Measurements from ENCODE around the gene ARL2BP. TPM values are rescaled to one million over a fixed set of nuclear protein-coding genes. Genes with fewer than 3 reads are reported as not detected.
"Not testable (repeated sequence)": the region's sequence is repeated elsewhere in the genome, so short reads cannot be mapped to it uniquely, and the experiment has no call there.

Gene ARL2BP
- total RNA-seq, 6 experiments from 2014 or later, result 19.3 to 26.8 (median 22.0) TPM

DNA sequence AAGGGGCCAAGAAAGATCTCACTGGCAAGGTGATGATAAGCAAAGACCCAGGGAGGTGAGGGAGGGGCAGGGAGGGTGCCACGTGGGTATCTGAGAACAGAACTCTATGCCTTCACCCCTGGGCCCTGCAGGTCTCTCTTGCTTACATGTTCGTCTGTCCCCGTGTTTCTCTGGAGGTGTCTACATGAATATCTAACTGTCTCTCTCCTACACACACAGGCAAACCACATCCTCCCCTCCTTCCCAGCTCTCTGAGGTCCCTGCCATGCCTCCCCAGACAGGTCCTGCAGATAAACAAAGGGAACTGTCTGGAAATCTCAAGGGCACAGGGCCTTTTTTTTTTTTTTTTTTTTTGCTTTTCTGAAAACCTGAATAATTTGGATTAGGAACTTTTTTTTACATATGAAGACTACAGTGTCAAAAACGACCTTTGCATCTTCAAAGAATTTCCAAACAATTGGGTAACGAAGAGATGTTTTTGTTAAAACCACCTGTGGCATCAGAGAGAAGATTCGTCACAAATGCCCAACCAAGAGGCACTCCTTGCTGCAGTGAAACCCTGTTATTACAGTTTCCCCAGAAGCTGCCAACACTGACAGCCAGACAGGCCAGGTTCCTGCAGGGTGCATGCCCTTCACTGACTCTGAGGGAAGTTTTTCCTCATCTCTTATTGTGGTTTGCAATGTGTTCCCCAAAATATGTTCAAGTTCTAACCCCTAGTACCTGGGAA, 21.6 kb downstream of the ARL2BP start:
- Histone ChIP-seq H3K27me3 (no peaks in the 10 kb centered on the region), H3K4me1 (peaks cover 0 to 4% (median 0%) of the 10 kb centered on the region in 4 donors), H3K4me3 (no peak overlapping the region), H3K27ac (no peak overlapping the region), H3K9me3 (no peaks in the 10 kb centered on the region), H3K36me3 (no peaks in the 10 kb centered on the region)
- DNase-seq (peak in 1 of 3 donors; percentile 27), ATAC-seq (peak in 2 of 4 donors; percentile 42)
- 14% methylated on average over 4 of the region's 6 CpGs for WGBS (ENCODE audit: insufficient coverage, low coverage, low lambda C conversion rate, missing lambda C conversion rate)
- TF ChIP-seq POLR2A (IDR thresholded peaks at IDR 0.05), result no peak
- TF ChIP-seq, protein P1, sequence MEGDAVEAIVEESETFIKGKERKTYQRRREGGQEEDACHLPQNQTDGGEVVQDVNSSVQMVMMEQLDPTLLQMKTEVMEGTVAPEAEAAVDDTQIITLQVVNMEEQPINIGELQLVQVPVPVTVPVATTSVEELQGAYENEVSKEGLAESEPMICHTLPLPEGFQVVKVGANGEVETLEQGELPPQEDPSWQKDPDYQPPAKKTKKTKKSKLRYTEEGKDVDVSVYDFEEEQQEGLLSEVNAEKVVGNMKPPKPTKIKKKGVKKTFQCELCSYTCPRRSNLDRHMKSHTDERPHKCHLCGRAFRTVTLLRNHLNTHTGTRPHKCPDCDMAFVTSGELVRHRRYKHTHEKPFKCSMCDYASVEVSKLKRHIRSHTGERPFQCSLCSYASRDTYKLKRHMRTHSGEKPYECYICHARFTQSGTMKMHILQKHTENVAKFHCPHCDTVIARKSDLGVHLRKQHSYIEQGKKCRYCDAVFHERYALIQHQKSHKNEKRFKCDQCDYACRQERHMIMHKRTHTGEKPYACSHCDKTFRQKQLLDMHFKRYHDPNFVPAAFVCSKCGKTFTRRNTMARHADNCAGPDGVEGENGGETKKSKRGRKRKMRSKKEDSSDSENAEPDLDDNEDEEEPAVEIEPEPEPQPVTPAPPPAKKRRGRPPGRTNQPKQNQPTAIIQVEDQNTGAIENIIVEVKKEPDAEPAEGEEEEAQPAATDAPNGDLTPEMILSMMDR (IDR thresholded peaks at IDR 0.05), result no peak
- intact Hi-C loops (cut with DNase I), result no loop called here

DNA sequence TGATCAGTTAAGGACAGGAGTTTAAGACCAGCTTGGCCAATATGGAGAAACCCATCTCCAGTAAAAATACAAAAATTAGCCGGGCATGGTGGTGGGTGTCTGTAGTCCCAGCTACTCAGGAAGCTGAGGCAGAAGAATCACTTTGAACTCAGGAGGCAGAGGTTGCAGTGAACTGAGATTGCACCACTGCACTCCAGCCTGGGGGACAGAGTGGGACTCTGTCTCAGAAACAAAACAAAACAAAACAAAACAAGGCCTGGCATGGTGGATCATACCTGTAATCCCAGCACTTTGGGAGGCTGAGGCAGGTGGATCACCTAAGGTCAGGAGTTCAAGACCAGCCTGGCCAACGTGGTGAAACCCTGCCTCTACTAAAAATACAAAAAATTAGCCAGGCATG, 22.3 kb downstream of the ARL2BP start:
- H3K27ac ChIP-seq, result not testable (repeated sequence)

DNA sequence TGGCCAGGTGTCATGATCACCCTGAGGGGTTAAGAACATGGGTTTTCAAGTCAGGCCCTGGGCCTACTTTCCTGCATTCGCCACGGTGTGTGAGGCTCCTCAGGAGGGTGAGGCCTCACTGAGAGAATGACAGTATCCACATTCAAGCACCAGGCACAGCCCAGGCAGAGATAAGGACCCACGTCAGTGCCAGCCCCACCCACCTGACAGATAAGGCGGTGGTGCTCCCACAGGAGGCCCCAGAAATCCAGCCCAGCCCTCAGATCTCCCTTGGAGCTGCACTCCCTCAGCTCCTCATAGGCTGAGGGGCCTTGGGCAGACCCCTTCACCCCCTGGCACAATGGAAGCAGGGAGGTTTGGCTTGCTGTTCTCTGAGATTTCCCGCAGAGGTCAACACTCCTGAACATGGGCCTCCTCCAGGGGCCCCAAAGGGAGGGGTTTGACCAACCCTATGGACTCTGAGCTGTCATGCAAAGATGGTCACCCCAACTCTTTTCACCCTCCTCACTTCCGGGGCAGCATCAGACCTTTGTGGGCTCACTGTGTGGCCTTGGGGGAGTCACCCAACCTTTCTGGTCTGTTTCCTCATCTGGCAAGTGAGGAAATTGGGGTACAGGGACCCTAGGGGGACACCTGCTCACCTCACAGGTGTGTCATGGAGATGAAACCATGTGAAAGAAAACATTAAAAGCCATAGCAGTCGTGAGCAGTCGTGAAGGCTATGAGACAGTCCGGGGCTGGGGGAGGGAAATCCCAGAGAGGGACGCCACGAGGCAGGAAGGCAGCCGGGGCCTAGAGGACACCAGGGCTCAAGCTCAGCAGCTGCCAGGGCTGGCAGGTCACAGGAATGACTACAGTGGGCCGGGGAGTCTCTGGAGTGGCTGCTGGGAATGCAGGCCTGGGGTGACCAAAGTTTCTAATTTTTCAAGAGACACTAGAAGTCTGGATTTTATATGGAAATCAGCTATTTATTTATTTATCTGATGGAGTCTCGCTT, 24.0 kb downstream of the ARL2BP start:
- Histone ChIP-seq H3K27me3 (no peaks in the 10 kb centered on the region), H3K27ac (no peak overlapping the region), H3K36me3 (no peaks in the 10 kb centered on the region), H3K9me3 (no peaks in the 10 kb centered on the region), H3K4me3 (no peak overlapping the region), H3K4me1 (peaks cover 0 to 4% (median 0%) of the 10 kb centered on the region in 4 donors)
- DNase-seq (peak in 1 of 3 donors; percentile 35), ATAC-seq (peak in 3 of 4 donors; percentile 7 to 73 (median 36))
- TF ChIP-seq, protein P1 (IDR thresholded peaks at IDR 0.05), result no peak
- WGBS (ENCODE audit: insufficient coverage, low coverage, low lambda C conversion rate, missing lambda C conversion rate), result 49% methylated on average over 7 of the region's 14 CpGs
- intact Hi-C loops (cut with DNase I), result no loop called here

More for the DNA sequence above, 22.3 kb downstream of the ARL2BP start:
- 32% methylated on average over 2 of the region's 2 CpGs for WGBS (ENCODE audit: insufficient coverage, low coverage, low lambda C conversion rate, missing lambda C conversion rate)
- ATAC-seq; H3K27me3 ChIP-seq; H3K4me3 ChIP-seq; intact Hi-C loops (cut with DNase I); H3K4me1 ChIP-seq; H3K36me3 ChIP-seq; H3K9me3 ChIP-seq: not testable (repeated sequence)
- DNase-seq, result peak in 1 of 3 donors; percentile 7

DNA sequence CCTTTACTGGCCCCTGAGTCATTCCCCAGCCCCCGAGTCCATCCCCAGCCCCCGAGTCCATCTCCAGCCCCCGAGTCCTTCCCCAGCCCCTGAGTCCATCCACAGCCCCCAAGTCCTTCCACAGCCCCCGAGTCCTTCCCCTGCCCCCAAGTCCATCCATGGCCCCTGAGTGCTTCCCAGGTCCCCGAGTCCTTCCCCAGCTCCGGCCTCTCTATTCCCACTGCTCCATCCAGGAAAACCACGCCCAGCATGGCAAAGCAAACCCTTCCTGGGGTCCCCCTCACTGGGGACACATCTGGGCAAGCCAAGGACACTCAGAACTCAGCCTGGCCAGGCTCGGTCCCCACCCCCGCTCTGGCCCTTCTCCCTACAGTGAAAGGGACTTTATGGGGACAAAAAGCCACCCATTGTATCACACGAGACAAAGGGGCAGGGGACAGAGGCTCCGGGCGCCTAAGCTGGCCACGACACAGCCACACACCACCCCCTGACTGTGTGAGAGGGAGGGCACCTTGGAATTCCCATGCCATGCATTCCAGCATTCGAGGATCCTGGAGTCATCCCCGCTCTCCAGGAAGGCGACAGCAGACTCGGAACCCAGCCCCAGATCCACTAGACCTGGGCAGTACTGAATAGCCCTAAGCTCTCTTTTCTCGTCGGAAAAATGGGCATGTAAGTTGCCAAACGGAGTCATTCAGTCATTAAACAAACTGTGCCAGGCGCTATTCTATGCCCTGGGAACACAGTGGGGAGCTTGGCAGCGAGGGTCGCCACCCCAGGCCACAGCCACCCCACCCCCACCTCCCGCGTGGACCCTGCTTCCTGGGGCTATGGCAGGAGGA, 25.4 kb downstream of the ARL2BP start:
- Histone ChIP-seq H3K27ac (no peak overlapping the region), H3K36me3 (no peaks in the 10 kb centered on the region), H3K27me3 (no peaks in the 10 kb centered on the region), H3K4me3 (no peak overlapping the region), H3K4me1 (peaks cover 0 to 4% (median 0%) of the 10 kb centered on the region in 4 donors), H3K9me3 (no peaks in the 10 kb centered on the region)
- ATAC-seq (no peak), DNase-seq (peak in 1 of 3 donors; percentile 20)
- WGBS (ENCODE audit: insufficient coverage, low coverage, low lambda C conversion rate, missing lambda C conversion rate), result 61% methylated on average over 5 of the region's 25 CpGs
- intact Hi-C loops (cut with DNase I), result no loop called here
- no peak for TF ChIP-seq POLR2A (IDR thresholded peaks at IDR 0.05)
- TF ChIP-seq, protein P1 (IDR thresholded peaks at IDR 0.05), result no peak

All from right lobe of liver (tissue), 6 donors.